ENCODE measurements around the gene SHMT2. TPM values are rescaled to one million over a fixed set of nuclear protein-coding genes. Genes with fewer than 3 reads are reported as not detected.

Gene SHMT2
- total RNA-seq, 1 experiment from 2014 or later, result 274 TPM

DNA sequence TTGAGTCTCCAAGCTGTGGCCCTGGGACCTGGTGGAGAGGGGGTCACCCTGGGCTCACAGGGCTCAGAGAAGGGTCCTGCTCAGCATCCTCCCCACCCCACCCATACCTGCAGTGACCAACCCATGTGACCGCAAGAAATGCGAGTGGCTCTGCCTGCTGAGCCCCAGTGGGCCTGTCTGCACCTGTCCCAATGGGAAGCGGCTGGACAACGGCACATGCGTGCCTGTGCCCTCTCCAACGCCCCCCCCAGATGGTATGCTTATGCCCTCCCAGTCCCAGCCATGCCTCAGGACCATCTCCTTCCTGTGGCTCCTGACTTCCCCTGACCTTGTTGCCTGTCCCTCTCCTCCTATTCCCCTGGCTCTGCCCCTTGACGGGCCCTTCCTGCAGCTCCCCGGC, 19.6 kb upstream of the SHMT2 start:
- TF ChIP-seq EZH2 (IDR thresholded peaks at IDR 0.05; ENCODE audit: borderline replicate concordance, low read depth, low read length, poor library complexity, severe bottlenecking) (no peak), CTCF (conservative IDR thresholded peaks at IDR 0.05; ENCODE audit: low read depth, low read length) (no peak)
- no peak overlapping the region for H3K4me3 ChIP-seq (ENCODE audit: low read depth, low read length, poor library complexity, severe bottlenecking)
- CTCF ChIA-PET, result no interaction called here
- no TSS peak for BruUV-seq (replicated peaks)
- H3K27ac ChIP-seq (ENCODE audit: low read depth, low read length, poor library complexity, severe bottlenecking), result no peak overlapping the region
- H3K36me3 ChIP-seq (ENCODE audit: insufficient read depth, low read length, poor library complexity, severe bottlenecking), result no peaks in the 10 kb centered on the region
- POLR2A ChIA-PET (ENCODE audit: low non-redundant PET), result no interaction called here
- DNase-seq (ENCODE audit: low spot score), result no peak
- intact Hi-C loops (cut with micrococcal nuclease; ENCODE audit: unreplicated experiment), result no loop called here
- H3K27me3 ChIP-seq (replicated peaks; ENCODE audit: insufficient read depth, low read depth, low read length, poor library complexity), result peaks cover 5% of the 10 kb centered on the region
- H3K9me3 ChIP-seq (ENCODE audit: low read depth, low read length, poor library complexity, severe bottlenecking), result no peaks in the 10 kb centered on the region
- peaks cover 15% of the 10 kb centered on the region for H3K4me1 ChIP-seq (ENCODE audit: insufficient read depth, low read length, poor library complexity, severe bottlenecking)

DNA sequence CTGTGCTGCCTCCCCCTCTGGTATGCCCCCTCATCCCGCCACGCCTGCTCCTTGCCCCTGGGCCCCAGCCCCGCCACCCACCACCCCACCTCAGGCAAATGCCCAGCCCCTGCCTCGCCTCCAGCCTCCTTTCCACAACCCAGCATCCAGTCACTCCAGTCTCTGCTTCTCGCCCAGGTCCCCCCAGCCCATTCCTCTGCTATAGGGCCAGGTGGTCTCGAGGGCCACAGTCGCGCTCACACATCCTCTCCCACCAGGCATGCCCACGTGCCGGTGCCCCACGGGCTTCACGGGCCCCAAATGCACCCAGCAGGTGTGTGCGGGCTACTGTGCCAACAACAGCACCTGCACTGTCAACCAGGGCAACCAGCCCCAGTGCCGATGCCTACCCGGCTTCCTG, 19.1 kb upstream of the SHMT2 start:
- ChIA-PET POLR2A (ENCODE audit: low non-redundant PET) (no interaction called here), CTCF (no interaction called here)
- DNase-seq (ENCODE audit: low spot score), result no peak
- Histone ChIP-seq H3K27ac (ENCODE audit: low read depth, low read length, poor library complexity, severe bottlenecking) (no peak overlapping the region), H3K9me3 (ENCODE audit: low read depth, low read length, poor library complexity, severe bottlenecking) (no peaks in the 10 kb centered on the region), H3K27me3 (replicated peaks; ENCODE audit: insufficient read depth, low read depth, low read length, poor library complexity) (peaks cover 10% of the 10 kb centered on the region), H3K4me1 (ENCODE audit: insufficient read depth, low read length, poor library complexity, severe bottlenecking) (peaks cover 15% of the 10 kb centered on the region), H3K4me3 (ENCODE audit: low read depth, low read length, poor library complexity, severe bottlenecking) (no peak overlapping the region), H3K36me3 (ENCODE audit: insufficient read depth, low read length, poor library complexity, severe bottlenecking) (no peaks in the 10 kb centered on the region)
- TF ChIP-seq CTCF (conservative IDR thresholded peaks at IDR 0.05; ENCODE audit: low read depth, low read length), result no peak
- BruUV-seq (replicated peaks), result no TSS peak
- intact Hi-C loops (cut with micrococcal nuclease; ENCODE audit: unreplicated experiment), result no loop called here

DNA sequence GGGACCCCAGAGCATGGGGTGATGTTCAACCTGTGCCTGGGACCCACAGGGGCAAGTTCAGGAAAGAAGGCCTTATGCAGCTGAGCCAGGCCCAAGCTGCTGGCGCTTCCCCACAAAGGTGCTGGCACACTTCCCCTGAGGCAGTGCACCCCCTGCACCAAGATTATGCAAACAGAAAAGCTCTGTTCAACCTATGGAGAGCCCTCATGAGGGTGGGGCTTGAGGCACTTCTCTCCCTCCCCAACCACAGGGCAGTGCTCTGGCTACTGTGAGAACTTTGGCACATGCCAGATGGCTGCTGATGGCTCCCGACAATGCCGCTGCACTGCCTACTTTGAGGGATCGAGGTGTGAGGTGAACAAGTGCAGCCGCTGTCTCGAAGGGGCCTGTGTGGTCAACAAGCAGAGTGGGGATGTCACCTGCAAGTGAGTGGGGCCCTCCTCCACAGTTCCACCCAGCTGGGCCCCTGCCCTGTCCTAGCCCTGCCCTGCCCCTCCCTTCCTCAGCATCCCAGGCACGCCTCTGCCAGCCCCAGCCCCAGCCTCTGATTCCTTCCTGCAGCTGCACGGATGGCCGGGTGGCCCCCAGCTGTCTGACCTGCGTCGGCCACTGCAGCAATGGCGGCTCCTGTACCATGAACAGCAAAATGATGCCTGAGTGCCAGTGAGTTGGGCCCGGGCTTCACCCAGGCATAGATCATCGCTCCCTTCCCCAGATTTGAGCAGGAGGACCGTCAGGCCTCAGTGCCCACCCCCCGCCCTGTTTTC, 18.4 kb upstream of the SHMT2 start:
- H3K4me3 ChIP-seq (ENCODE audit: low read depth, low read length, poor library complexity, severe bottlenecking), result no peak overlapping the region
- ChIA-PET POLR2A (ENCODE audit: low non-redundant PET) (no interaction called here), CTCF (no interaction called here)
- intact Hi-C loops (cut with micrococcal nuclease; ENCODE audit: unreplicated experiment), result no loop called here
- H3K9me3 ChIP-seq (ENCODE audit: low read depth, low read length, poor library complexity, severe bottlenecking), result no peaks in the 10 kb centered on the region
- H3K27me3 ChIP-seq (replicated peaks; ENCODE audit: insufficient read depth, low read depth, low read length, poor library complexity), result peaks cover 17% of the 10 kb centered on the region
- H3K36me3 ChIP-seq (ENCODE audit: insufficient read depth, low read length, poor library complexity, severe bottlenecking), result no peaks in the 10 kb centered on the region
- no peak overlapping the region for H3K27ac ChIP-seq (ENCODE audit: low read depth, low read length, poor library complexity, severe bottlenecking)
- H3K4me1 ChIP-seq (ENCODE audit: insufficient read depth, low read length, poor library complexity, severe bottlenecking), result peaks cover 21% of the 10 kb centered on the region
- BruUV-seq (replicated peaks), result no TSS peak
- no peak for DNase-seq (ENCODE audit: low spot score)
- TF ChIP-seq EZH2 (IDR thresholded peaks at IDR 0.05; ENCODE audit: borderline replicate concordance, low read depth, low read length, poor library complexity, severe bottlenecking) (no peak), CTCF (conservative IDR thresholded peaks at IDR 0.05; ENCODE audit: low read depth, low read length) (no peak)

All from A673 (cell line).